Esophagus muscularis mucosa (tissue), 3 donors: ENCODE measurements around the gene TPGS1.

Source experiments
- POLR2A ChIP-seq: fragments of 450-650 bp; IDR thresholded peaks from one replicate; pipeline ENCODE4 v1.6.1; 2017; ENCODE audit warnings: antibody characterized with exemption, moderate library complexity, mild to moderate bottlenecking, low read depth
- TF ChIP-seq, protein P1 (sequence below), 3 experiments: fragments of 200-600 bp in 2 of 3; fragments of 450-650 bp in 1 of 3; sonication (generic) in 2 of 3; IDR thresholded peaks; one replicate each; pipeline ENCODE4 v1.5.1; 2017 to 2019; ENCODE audit warnings: antibody characterized with exemption in 3 of 3, mild to moderate bottlenecking in 2 of 3, moderate library complexity in 1 of 3

GRCh38 chr19:498977-499623 lies 8.2 kb upstream of the TPGS1 start:
- TF ChIP-seq, protein P1, sequence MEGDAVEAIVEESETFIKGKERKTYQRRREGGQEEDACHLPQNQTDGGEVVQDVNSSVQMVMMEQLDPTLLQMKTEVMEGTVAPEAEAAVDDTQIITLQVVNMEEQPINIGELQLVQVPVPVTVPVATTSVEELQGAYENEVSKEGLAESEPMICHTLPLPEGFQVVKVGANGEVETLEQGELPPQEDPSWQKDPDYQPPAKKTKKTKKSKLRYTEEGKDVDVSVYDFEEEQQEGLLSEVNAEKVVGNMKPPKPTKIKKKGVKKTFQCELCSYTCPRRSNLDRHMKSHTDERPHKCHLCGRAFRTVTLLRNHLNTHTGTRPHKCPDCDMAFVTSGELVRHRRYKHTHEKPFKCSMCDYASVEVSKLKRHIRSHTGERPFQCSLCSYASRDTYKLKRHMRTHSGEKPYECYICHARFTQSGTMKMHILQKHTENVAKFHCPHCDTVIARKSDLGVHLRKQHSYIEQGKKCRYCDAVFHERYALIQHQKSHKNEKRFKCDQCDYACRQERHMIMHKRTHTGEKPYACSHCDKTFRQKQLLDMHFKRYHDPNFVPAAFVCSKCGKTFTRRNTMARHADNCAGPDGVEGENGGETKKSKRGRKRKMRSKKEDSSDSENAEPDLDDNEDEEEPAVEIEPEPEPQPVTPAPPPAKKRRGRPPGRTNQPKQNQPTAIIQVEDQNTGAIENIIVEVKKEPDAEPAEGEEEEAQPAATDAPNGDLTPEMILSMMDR (IDR thresholded peaks at IDR 0.05) = no peak
- no peak for TF ChIP-seq POLR2A
